ENCODE results near the gene HERPUD2. TPM values are rescaled to one million over a fixed set of nuclear protein-coding genes. Genes with fewer than 3 reads are reported as not detected.
"Not testable (repeated sequence)": the region's sequence is repeated elsewhere in the genome, so short reads cannot be mapped to it uniquely, and the experiment has no call there.

The HERPUD2 gene
- total RNA-seq, 2 donors from 2014 or later = 25.3 to 58.3 TPM

DNA sequence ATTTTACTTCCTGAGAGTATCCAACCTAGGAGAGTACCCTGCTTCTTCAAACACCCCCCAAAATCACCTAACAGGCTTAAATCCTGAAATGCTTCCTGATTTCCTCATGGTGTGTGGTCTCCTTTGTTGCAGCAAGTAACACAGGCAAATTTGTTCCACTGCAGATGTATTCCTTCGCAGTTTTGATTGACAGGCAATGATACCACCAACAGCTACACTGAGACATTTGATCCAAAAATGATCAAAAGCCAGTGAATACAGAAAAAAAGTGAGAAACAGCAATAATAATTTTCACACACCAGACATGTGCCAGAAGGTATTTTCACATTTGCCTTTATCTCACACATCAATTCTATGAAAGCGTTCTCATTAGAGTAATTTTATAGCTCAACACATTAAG, 95.9 kb downstream of the HERPUD2 start:
- no peaks in the 10 kb centered on the region for H3K36me3 ChIP-seq
- no peak overlapping the region for H3K4me3 ChIP-seq
- intact Hi-C loops (cut with DNase I) = no loop called here
- H3K27ac ChIP-seq = no peak overlapping the region
- DNase-seq (ENCODE audit: low spot score) = no peak
- H3K27me3 ChIP-seq (replicated peaks; ENCODE audit: insufficient read depth) = no peaks in the 10 kb centered on the region
- H3K4me1 ChIP-seq (replicated peaks) = no peaks in the 10 kb centered on the region
- WGBS = 45% methylated on average over 2 of the region's 2 CpGs
- no peaks in the 10 kb centered on the region for H3K9me3 ChIP-seq
- TF ChIP-seq POLR2AphosphoS5 (IDR thresholded peaks at IDR 0.05) = no peak

DNA sequence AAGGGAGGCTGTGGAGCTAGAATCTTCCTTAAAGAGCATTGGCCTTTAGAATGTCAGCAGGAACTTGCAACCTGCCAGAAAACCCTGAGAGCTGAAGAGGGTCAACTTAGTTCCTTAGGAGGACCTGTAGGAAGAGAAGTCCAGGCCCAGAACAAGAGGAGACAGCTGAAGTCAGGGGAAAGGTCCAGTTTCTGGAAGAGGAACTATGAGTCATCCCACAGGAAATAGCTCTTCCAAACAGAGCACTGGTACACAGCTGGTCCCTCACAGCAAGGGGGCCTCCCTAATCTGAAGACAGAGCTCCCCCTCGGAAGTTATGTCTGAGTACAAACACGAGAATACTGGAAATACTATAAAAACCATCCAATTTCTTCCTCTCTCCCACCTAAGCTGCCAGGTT, 98.9 kb downstream of the HERPUD2 start:
- no peaks in the 10 kb centered on the region for H3K9me3 ChIP-seq
- whole genome bisulfite sequencing = 66% methylated on average over 2 of the region's 2 CpGs
- no peaks in the 10 kb centered on the region for H3K36me3 ChIP-seq
- H3K4me1 ChIP-seq (replicated peaks) = no peaks in the 10 kb centered on the region
- TF ChIP-seq POLR2AphosphoS5 (IDR thresholded peaks at IDR 0.05) (no peak), CTCF (IDR thresholded peaks at IDR 0.05) (no peak), POLR2A (IDR thresholded peaks at IDR 0.05) (no peak)
- no peak for DNase-seq (ENCODE audit: low spot score)
- H3K4me3 ChIP-seq = no peak overlapping the region
- H3K27me3 ChIP-seq (replicated peaks; ENCODE audit: insufficient read depth) = no peaks in the 10 kb centered on the region
- intact Hi-C loops (cut with DNase I) = no loop called here
- no peak overlapping the region for H3K27ac ChIP-seq

- H3K9me3 ChIP-seq = no peaks in the 10 kb centered on the region
- intact Hi-C loops (cut with DNase I) = no loop called here
- WGBS = 74% methylated on average over 8 of the region's 8 CpGs
- H3K4me3 ChIP-seq = no peak overlapping the region
- H3K27me3 ChIP-seq (replicated peaks; ENCODE audit: insufficient read depth) = no peaks in the 10 kb centered on the region
- H3K36me3 ChIP-seq = no peaks in the 10 kb centered on the region
- H3K27ac ChIP-seq = no peak overlapping the region
- DNase-seq (ENCODE audit: low spot score) = no peak
- H3K4me1 ChIP-seq (replicated peaks) = no peaks in the 10 kb centered on the region
- no peak for TF ChIP-seq POLR2A (IDR thresholded peaks at IDR 0.05)
- no peak for TF ChIP-seq POLR2AphosphoS5 (IDR thresholded peaks at IDR 0.05)
- peak in 1 of 4 experiments; percentile 34 for TF ChIP-seq CTCF (IDR thresholded peaks at IDR 0.05)
Observed at GRCh38 chr7:35593899-35594298, 101.0 kb downstream of the HERPUD2 start.

DNA sequence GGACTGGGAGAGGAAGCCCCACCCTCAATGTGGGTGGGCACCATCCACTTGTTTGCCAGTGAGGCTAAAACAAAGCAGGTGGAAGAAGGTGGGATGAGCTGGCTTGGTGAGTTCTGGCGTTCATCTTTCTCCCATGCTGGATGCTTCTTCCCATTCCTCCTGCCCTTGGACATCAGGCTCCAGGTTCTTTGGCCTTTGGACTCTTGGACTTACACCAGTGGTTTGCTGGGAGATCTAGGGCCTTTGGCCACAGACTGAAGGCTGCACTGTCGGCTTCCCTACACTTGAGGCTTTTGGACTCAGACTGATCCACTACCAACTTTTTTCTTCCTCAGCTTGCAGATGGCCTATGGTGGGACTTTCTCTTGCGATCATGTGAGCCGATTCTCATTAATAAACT, 106.3 kb downstream of the HERPUD2 start:
- intact Hi-C loops (cut with DNase I) = no loop called here
- Histone ChIP-seq H3K27ac (no peak overlapping the region), H3K4me1 (replicated peaks) (no peaks in the 10 kb centered on the region), H3K4me3 (no peak overlapping the region), H3K27me3 (replicated peaks; ENCODE audit: insufficient read depth) (no peaks in the 10 kb centered on the region), H3K36me3 (no peaks in the 10 kb centered on the region), H3K9me3 (no peaks in the 10 kb centered on the region)
- TF ChIP-seq POLR2A (IDR thresholded peaks at IDR 0.05) (no peak), POLR2AphosphoS5 (IDR thresholded peaks at IDR 0.05) (no peak), CTCF (IDR thresholded peaks at IDR 0.05) (no peak)
- no peak for DNase-seq (ENCODE audit: low spot score)
- 77% methylated on average over 4 of the region's 4 CpGs for WGBS

- H3K9me3 ChIP-seq = no peaks in the 10 kb centered on the region
- H3K27me3 ChIP-seq (replicated peaks; ENCODE audit: insufficient read depth) = no peaks in the 10 kb centered on the region
- TF ChIP-seq POLR2AphosphoS5 (IDR thresholded peaks at IDR 0.05) = no peak
- no peak for TF ChIP-seq CTCF (IDR thresholded peaks at IDR 0.05)
- no peak for TF ChIP-seq POLR2A (IDR thresholded peaks at IDR 0.05)
- intact Hi-C loops (cut with DNase I) = no loop called here
- H3K27ac ChIP-seq = no peak overlapping the region
- 59% methylated on average over 2 of the region's 2 CpGs for WGBS
- H3K4me1 ChIP-seq (replicated peaks) = no peaks in the 10 kb centered on the region
- no peaks in the 10 kb centered on the region for H3K36me3 ChIP-seq
- H3K4me3 ChIP-seq = no peak overlapping the region
- no peak for DNase-seq (ENCODE audit: low spot score)
Observed at GRCh38 chr7:35584990-35585389, 109.9 kb downstream of the HERPUD2 start.

DNA sequence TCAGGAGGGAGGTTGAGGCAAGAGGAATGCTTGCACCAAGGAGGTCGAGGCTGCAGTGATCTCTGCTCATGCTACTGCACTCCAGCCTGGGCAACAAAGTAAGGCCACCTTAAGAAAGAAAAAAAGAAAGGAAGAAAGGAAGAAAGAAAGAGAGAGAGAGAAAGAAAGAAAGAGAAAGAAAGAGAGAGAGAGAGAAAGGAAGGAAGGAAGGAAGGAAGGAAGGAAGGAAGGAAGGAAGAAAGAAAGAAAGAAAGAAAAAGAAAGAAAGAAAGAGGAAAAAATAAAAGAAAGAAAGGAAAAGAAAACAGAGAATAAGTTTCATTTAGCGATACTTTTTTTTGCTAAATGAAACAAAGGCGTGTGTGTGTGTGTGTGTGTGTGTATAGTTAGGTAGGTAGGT, 110.4 kb downstream of the HERPUD2 start:
- H3K27me3 ChIP-seq (replicated peaks; ENCODE audit: insufficient read depth); H3K36me3 ChIP-seq; H3K4me1 ChIP-seq (replicated peaks); DNase-seq (ENCODE audit: low spot score); H3K4me3 ChIP-seq; H3K27ac ChIP-seq; intact Hi-C loops (cut with DNase I); H3K9me3 ChIP-seq: not testable (repeated sequence)
- 78% methylated on average over 3 of the region's 3 CpGs for WGBS

Other genes with a start within 250 kb of the HERPUD2 start
- gene SEPTIN7, start 105.9 kb upstream of the HERPUD2 start, total RNA-seq = 100 to 1,000 TPM; 135 to 136 TPM

All from prostate gland (tissue), 2 donors.